ENCODE results near the gene MIPEP.

The MIPEP gene

GRCh38 chr13:23793711-23794110, 95.5 kb downstream of the MIPEP start:
- H3K27ac ChIP-seq (ENCODE audit: low read depth, low read length): no peak overlapping the region
- no peak overlapping the region for H2BK5ac ChIP-seq (ENCODE audit: low read length)
- no peak overlapping the region for H2BK15ac ChIP-seq (replicated peaks; ENCODE audit: low read depth)
- H3K4me2 ChIP-seq (ENCODE audit: low read length): no peak overlapping the region
- no peak overlapping the region for H4K8ac ChIP-seq (ENCODE audit: low read depth, low read length)
- no peaks in the 10 kb centered on the region for H3K27me3 ChIP-seq (ENCODE audit: insufficient read depth, low read length, poor library complexity)
- DNase-seq: no peak
- no peak overlapping the region for H4K5ac ChIP-seq (ENCODE audit: low read length)
- no peaks in the 10 kb centered on the region for H3K36me3 ChIP-seq (ENCODE audit: control insufficient read depth, insufficient read depth, low read length)
- WGBS (ENCODE audit: extremely low coverage, insufficient coverage, low lambda C conversion rate): no CpG with 5 or more reads among the region's 3 CpGs
- H3K9ac ChIP-seq (ENCODE audit: low read length): no peak overlapping the region
- H3K56ac ChIP-seq (ENCODE audit: low read length): no peak overlapping the region
- H3K4me1 ChIP-seq (ENCODE audit: control insufficient read depth, low read depth, low read length): no peaks in the 10 kb centered on the region
- no peaks in the 10 kb centered on the region for H3K79me1 ChIP-seq (ENCODE audit: low read length)
- H3K4me3 ChIP-seq (ENCODE audit: low read length): no peak overlapping the region
- H3K79me2 ChIP-seq (ENCODE audit: control insufficient read depth, insufficient read depth, low read length): no peaks in the 10 kb centered on the region
- H2AK5ac ChIP-seq (ENCODE audit: low read length): no peak overlapping the region
- no peak overlapping the region for H2BK120ac ChIP-seq (ENCODE audit: low read depth, low read length)
- no peak overlapping the region for H3K18ac ChIP-seq (ENCODE audit: low read length)
- no peak overlapping the region for H3K23ac ChIP-seq (ENCODE audit: low read length)
- no peak overlapping the region for H3K4ac ChIP-seq (ENCODE audit: low read depth, low read length)

GRCh38 chr13:23792680-23793079, 96.5 kb downstream of the MIPEP start:
- no peak overlapping the region for H2AK5ac ChIP-seq (ENCODE audit: low read length)
- H3K79me2 ChIP-seq (ENCODE audit: control insufficient read depth, insufficient read depth, low read length): no peaks in the 10 kb centered on the region
- H2BK120ac ChIP-seq (ENCODE audit: low read depth, low read length): no peak overlapping the region
- H3K18ac ChIP-seq (ENCODE audit: low read length): no peak overlapping the region
- H3K23ac ChIP-seq (ENCODE audit: low read length): no peak overlapping the region
- no peak overlapping the region for H4K5ac ChIP-seq (ENCODE audit: low read length)
- H3K4me3 ChIP-seq (ENCODE audit: low read length): no peak overlapping the region
- no peaks in the 10 kb centered on the region for H3K79me1 ChIP-seq (ENCODE audit: low read length)
- H3K9ac ChIP-seq (ENCODE audit: low read length): no peak overlapping the region
- no peaks in the 10 kb centered on the region for H3K36me3 ChIP-seq (ENCODE audit: control insufficient read depth, insufficient read depth, low read length)
- no peak overlapping the region for H4K8ac ChIP-seq (ENCODE audit: low read depth, low read length)
- no peak overlapping the region for H3K4ac ChIP-seq (ENCODE audit: low read depth, low read length)
- WGBS (ENCODE audit: extremely low coverage, insufficient coverage, low lambda C conversion rate): no CpG with 5 or more reads among the region's 1 CpG
- H3K27me3 ChIP-seq (ENCODE audit: insufficient read depth, low read length, poor library complexity): no peaks in the 10 kb centered on the region
- H3K4me1 ChIP-seq (ENCODE audit: control insufficient read depth, low read depth, low read length): no peaks in the 10 kb centered on the region
- no peak overlapping the region for H2BK15ac ChIP-seq (replicated peaks; ENCODE audit: low read depth)
- H2BK5ac ChIP-seq (ENCODE audit: low read length): no peak overlapping the region
- DNase-seq: no peak
- no peak overlapping the region for H3K56ac ChIP-seq (ENCODE audit: low read length)
- H3K27ac ChIP-seq (ENCODE audit: low read depth, low read length): no peak overlapping the region
- no peak overlapping the region for H3K4me2 ChIP-seq (ENCODE audit: low read length)

DNA sequence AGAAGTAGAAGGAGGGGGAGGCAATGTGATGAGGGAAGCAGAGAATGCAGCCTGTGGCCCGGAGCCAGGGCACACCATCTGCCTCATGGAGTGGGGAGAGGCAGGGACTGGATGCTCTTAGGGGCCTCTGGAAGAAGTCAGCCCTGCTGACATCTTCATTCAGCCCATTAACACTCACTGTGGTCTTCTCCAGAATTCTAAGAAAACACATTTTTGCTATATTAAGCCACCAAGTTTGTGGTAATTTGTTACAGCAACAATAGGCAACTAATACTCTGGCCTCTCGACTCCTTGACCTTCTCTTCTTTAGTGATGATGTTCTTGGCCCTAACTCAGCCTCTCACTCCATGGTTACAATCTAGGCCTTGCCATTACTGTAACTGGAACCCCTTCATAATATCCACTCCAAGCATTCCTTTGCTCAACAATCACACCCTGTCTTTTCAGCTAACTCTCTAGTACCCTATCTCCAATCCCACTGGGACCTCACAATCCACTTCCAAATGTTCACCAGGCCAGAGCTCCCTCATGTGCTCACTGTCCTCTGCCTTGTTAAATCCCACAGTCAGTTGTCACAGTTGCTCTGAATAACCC, 98.5 kb downstream of the MIPEP start:
- Histone ChIP-seq H3K56ac (ENCODE audit: low read length) (no peak overlapping the region), H3K4me1 (ENCODE audit: control insufficient read depth, low read depth, low read length) (no peaks in the 10 kb centered on the region), H3K27me3 (ENCODE audit: insufficient read depth, low read length, poor library complexity) (no peaks in the 10 kb centered on the region), H2BK120ac (ENCODE audit: low read depth, low read length) (no peak overlapping the region), H2BK15ac (replicated peaks; ENCODE audit: low read depth) (no peak overlapping the region), H3K27ac (ENCODE audit: low read depth, low read length) (no peak overlapping the region), H2BK5ac (ENCODE audit: low read length) (no peak overlapping the region), H3K36me3 (ENCODE audit: control insufficient read depth, insufficient read depth, low read length) (no peaks in the 10 kb centered on the region), H4K5ac (ENCODE audit: low read length) (no peak overlapping the region), H3K4me3 (ENCODE audit: low read length) (no peak overlapping the region), H3K4me2 (ENCODE audit: low read length) (no peak overlapping the region), H3K9ac (ENCODE audit: low read length) (no peak overlapping the region), H3K23ac (ENCODE audit: low read length) (no peak overlapping the region), H3K79me1 (ENCODE audit: low read length) (no peaks in the 10 kb centered on the region), H3K18ac (ENCODE audit: low read length) (no peak overlapping the region), H3K4ac (ENCODE audit: low read depth, low read length) (no peak overlapping the region), H4K8ac (ENCODE audit: low read depth, low read length) (no peak overlapping the region), H3K79me2 (ENCODE audit: control insufficient read depth, insufficient read depth, low read length) (no peaks in the 10 kb centered on the region), H2AK5ac (ENCODE audit: low read length) (no peak overlapping the region)
- peak; percentile 42 for DNase-seq
- WGBS (ENCODE audit: extremely low coverage, insufficient coverage, low lambda C conversion rate): no CpG with 5 or more reads among the region's 2 CpGs

GRCh38 chr13:23789576-23790346, 99.4 kb downstream of the MIPEP start:
- Histone ChIP-seq H3K4ac (ENCODE audit: low read depth, low read length) (no peak overlapping the region), H3K4me2 (ENCODE audit: low read length) (no peak overlapping the region), H3K4me3 (ENCODE audit: low read length) (no peak overlapping the region), H3K9ac (ENCODE audit: low read length) (no peak overlapping the region), H2AK5ac (ENCODE audit: low read length) (no peak overlapping the region), H3K79me2 (ENCODE audit: control insufficient read depth, insufficient read depth, low read length) (no peaks in the 10 kb centered on the region), H3K27ac (ENCODE audit: low read depth, low read length) (no peak overlapping the region), H3K56ac (ENCODE audit: low read length) (no peak overlapping the region), H3K4me1 (ENCODE audit: control insufficient read depth, low read depth, low read length) (no peaks in the 10 kb centered on the region), H3K79me1 (ENCODE audit: low read length) (no peaks in the 10 kb centered on the region), H3K23ac (ENCODE audit: low read length) (no peak overlapping the region), H2BK5ac (ENCODE audit: low read length) (no peak overlapping the region), H2BK120ac (ENCODE audit: low read depth, low read length) (no peak overlapping the region), H3K18ac (ENCODE audit: low read length) (no peak overlapping the region), H3K27me3 (ENCODE audit: insufficient read depth, low read length, poor library complexity) (no peaks in the 10 kb centered on the region), H4K8ac (ENCODE audit: low read depth, low read length) (no peak overlapping the region), H3K36me3 (ENCODE audit: control insufficient read depth, insufficient read depth, low read length) (no peaks in the 10 kb centered on the region), H2BK15ac (replicated peaks; ENCODE audit: low read depth) (no peak overlapping the region), H4K5ac (ENCODE audit: low read length) (no peak overlapping the region)
- WGBS (ENCODE audit: extremely low coverage, insufficient coverage, low lambda C conversion rate): no CpG with 5 or more reads among the region's 10 CpGs
- DNase-seq: no peak

DNA sequence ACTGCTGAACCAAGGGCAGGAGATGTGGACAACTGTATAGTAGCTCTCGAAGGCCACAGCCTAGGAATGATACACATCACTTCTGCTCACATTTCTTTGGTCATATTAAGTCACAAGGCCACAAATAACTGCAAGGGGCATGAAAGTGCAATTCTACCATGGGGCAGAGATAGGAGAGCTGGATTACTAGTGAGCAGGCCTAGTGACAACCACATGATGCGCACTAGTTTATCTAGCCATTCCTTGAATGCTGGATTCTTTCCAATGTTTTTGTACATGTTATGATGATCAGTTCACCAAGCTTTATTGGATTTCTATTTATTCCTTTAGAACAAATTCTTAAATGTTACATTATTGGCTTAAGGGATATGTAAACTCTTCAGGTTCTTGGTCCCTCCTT, 100.7 kb downstream of the MIPEP start:
- Histone ChIP-seq H3K27ac (ENCODE audit: low read depth, low read length) (no peak overlapping the region), H3K18ac (ENCODE audit: low read length) (no peak overlapping the region), H3K4me3 (ENCODE audit: low read length) (no peak overlapping the region), H3K4me1 (ENCODE audit: control insufficient read depth, low read depth, low read length) (no peaks in the 10 kb centered on the region), H3K4me2 (ENCODE audit: low read length) (no peak overlapping the region), H2BK120ac (ENCODE audit: low read depth, low read length) (no peak overlapping the region), H3K4ac (ENCODE audit: low read depth, low read length) (no peak overlapping the region), H4K5ac (ENCODE audit: low read length) (no peak overlapping the region), H2BK5ac (ENCODE audit: low read length) (no peak overlapping the region), H3K56ac (ENCODE audit: low read length) (no peak overlapping the region), H2BK15ac (replicated peaks; ENCODE audit: low read depth) (no peak overlapping the region), H3K79me2 (ENCODE audit: control insufficient read depth, insufficient read depth, low read length) (no peaks in the 10 kb centered on the region), H3K23ac (ENCODE audit: low read length) (no peak overlapping the region), H3K36me3 (ENCODE audit: control insufficient read depth, insufficient read depth, low read length) (no peaks in the 10 kb centered on the region), H3K27me3 (ENCODE audit: insufficient read depth, low read length, poor library complexity) (no peaks in the 10 kb centered on the region), H2AK5ac (ENCODE audit: low read length) (no peak overlapping the region), H3K79me1 (ENCODE audit: low read length) (no peaks in the 10 kb centered on the region), H3K9ac (ENCODE audit: low read length) (no peak overlapping the region), H4K8ac (ENCODE audit: low read depth, low read length) (no peak overlapping the region)
- no CpG with 5 or more reads among the region's 2 CpGs for WGBS (ENCODE audit: extremely low coverage, insufficient coverage, low lambda C conversion rate)
- no peak for DNase-seq

- no peaks in the 10 kb centered on the region for H3K79me1 ChIP-seq (ENCODE audit: low read length)
- H3K79me2 ChIP-seq (ENCODE audit: control insufficient read depth, insufficient read depth, low read length): no peaks in the 10 kb centered on the region
- H3K23ac ChIP-seq (ENCODE audit: low read length): no peak overlapping the region
- no peak overlapping the region for H3K27ac ChIP-seq (ENCODE audit: low read depth, low read length)
- no peak overlapping the region for H3K4ac ChIP-seq (ENCODE audit: low read depth, low read length)
- H3K27me3 ChIP-seq (ENCODE audit: insufficient read depth, low read length, poor library complexity): no peaks in the 10 kb centered on the region
- H2AK5ac ChIP-seq (ENCODE audit: low read length): no peak overlapping the region
- H3K56ac ChIP-seq (ENCODE audit: low read length): no peak overlapping the region
- no peak overlapping the region for H3K4me2 ChIP-seq (ENCODE audit: low read length)
- no peak overlapping the region for H3K18ac ChIP-seq (ENCODE audit: low read length)
- H2BK120ac ChIP-seq (ENCODE audit: low read depth, low read length): no peak overlapping the region
- WGBS (ENCODE audit: extremely low coverage, insufficient coverage, low lambda C conversion rate): no CpG with 5 or more reads among the region's 4 CpGs
- no peak overlapping the region for H4K5ac ChIP-seq (ENCODE audit: low read length)
- H3K9ac ChIP-seq (ENCODE audit: low read length): no peak overlapping the region
- no peak overlapping the region for H2BK15ac ChIP-seq (replicated peaks; ENCODE audit: low read depth)
- H4K8ac ChIP-seq (ENCODE audit: low read depth, low read length): no peak overlapping the region
- no peaks in the 10 kb centered on the region for H3K4me1 ChIP-seq (ENCODE audit: control insufficient read depth, low read depth, low read length)
- H3K36me3 ChIP-seq (ENCODE audit: control insufficient read depth, insufficient read depth, low read length): no peaks in the 10 kb centered on the region
- H2BK5ac ChIP-seq (ENCODE audit: low read length): no peak overlapping the region
- H3K4me3 ChIP-seq (ENCODE audit: low read length): no peak overlapping the region
- no peak for DNase-seq
Observed at GRCh38 chr13:23787464-23787863, 101.7 kb downstream of the MIPEP start.
